ELF-1 (cell line): ENCODE results near the gene NNT.
A peak's percentile ranks its signal among the peaks of the same experiment; 100 is the strongest.
"Not testable (repeated sequence)": the region's sequence is repeated elsewhere in the genome, so short reads cannot be mapped to it uniquely, and the experiment has no call there.

Experiments
- DNase-seq: peaks from one replicate; pipeline ENCODE4 v3.0.0-alpha.2; 2016; ENCODE audit warnings: low read depth, low spot score

Gene NNT

GRCh38 chr5:43664501-43665040, 61.6 kb downstream of the NNT start:
- no peak for DNase-seq

GRCh38 chr5:43665749-43666148, 62.8 kb downstream of the NNT start:
- not testable (repeated sequence) for DNase-seq

DNA sequence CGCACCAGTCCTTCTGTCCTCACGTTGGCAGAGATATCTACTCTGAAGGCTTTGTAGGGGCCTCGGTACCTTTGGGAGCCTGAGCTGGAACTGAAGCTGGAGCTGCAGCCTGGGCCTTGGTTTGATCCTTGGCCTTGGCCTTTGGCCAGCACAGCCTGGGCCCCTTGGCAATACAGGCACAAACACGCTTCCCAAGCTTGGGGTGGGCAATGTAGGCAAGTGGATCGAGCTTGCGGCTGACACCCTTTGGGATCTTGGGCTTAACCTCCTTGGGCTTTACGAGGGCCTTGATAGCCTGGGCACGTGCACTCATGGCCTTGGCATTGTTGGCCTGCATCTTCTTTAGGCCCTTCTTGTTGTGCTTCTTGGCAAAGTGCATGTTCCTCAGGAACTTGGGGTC, 63.7 kb downstream of the NNT start:
- not testable (repeated sequence) for DNase-seq

GRCh38 chr5:43667379-43667778, 64.4 kb downstream of the NNT start:
- DNase-seq: not testable (repeated sequence)

DNA sequence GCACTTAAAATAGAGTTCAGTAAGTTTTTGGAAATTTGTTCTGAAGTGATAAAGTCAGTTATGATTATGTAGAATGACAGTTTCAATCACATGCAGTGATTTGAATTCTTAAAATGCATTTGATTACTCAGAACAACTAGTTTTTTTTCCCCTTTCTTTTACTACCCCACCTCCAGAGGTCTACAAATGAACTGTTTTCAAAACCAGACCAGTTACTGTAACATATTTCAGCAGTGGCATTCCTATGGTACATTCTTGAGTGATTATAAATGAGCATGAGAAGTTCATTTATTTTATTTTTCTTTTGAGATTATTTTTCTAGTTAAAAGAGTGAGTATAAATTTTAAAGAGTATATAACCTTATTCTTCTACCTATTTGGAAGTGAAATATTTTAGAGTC, 71.6 kb downstream of the NNT start:
- DNase-seq: no peak

DNA sequence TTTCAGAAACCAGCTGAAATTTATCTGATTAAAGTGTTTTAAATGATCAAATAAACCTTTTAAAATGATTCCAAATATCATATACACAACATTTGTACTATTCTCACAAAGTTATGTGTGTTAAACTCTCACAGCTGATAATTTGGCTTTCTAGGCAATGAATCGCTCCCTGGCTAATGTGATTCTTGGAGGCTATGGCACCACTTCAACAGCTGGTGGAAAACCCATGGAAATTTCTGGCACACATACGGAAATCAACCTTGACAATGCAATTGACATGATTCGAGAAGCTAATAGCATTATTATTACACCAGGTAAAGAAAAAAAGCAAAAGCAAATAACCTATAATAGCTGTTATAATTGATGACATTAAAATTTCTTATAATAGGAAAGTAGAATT, 72.4 kb downstream of the NNT start:
- DNase-seq: no peak

- no peak for DNase-seq
Measured at GRCh38 chr5:43676083-43676840, 73.3 kb downstream of the NNT start.

GRCh38 chr5:43677253-43677652, 74.3 kb downstream of the NNT start:
- DNase-seq: no peak

- no peak for DNase-seq
Measured at GRCh38 chr5:43679214-43679613, 76.2 kb downstream of the NNT start.

DNA sequence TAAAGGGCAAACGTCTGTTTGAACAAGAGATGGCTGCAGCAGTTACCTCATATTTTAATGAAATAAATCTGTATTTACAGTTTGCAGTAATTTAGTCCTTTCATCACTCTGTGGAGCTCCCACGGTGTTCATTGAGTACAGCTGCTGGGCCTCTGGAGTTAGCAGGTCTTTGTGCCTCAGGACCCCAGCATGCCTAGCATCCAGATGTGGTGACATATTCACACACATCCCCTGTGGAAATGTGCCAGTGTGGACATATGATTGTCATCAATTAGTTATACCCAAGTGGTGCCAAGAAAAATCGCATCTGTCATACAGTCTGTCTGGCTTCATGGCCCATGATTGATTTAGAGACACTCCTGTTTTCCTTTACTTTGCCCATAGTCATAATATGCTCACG, 77.3 kb downstream of the NNT start:
- DNase-seq: no peak

DNA sequence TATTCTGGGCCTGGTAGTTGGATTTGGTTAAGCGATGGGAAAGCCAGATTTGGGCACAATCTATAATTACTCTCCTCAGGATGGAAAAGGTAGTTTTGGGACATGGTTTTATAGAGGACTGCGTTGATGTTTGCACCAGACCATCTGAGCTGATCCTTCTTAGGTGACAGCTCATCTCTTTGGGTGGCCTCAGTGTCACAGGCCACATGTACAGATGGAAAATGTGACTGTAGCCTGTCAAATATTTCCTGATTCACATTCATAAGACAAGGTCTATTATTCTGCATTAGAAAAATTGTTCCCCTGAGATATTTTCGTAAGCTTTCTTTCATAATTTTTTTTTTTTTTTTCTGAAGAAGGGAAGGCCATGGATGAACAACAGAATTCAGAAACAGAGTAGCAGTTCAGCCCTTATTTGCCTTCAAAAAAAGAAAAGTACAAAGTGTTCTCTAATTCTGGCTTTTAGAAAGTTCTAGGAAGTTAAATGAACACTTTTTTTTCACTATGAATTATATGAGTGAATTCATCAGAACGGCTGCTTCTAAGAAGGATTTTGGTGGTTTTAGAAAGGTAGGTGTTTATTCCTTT, 81.0 kb downstream of the NNT start:
- no peak for DNase-seq

GRCh38 chr5:43685252-43685950, 82.4 kb downstream of the NNT start:
- no peak for DNase-seq

DNA sequence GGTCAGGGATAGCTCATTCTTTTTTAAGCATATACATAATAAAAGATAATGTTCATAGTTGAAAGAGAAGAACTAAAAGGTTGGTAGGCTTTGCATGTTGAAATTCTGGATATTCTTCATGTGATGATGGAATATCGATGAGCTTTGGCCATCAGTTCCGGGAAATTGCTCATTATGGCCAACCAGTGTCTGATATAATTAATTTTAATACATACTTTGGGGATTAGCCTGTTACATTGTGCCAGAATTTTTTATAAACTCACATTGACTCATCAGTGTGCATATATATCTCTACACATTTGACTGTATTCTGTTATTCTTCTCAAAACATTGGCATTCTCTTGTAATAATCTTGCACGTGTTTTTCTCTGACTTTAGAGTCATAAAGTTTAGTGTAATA, 84.3 kb downstream of the NNT start:
- DNase-seq: no peak

GRCh38 chr5:43691275-43691674, 88.3 kb downstream of the NNT start:
- DNase-seq: no peak

DNA sequence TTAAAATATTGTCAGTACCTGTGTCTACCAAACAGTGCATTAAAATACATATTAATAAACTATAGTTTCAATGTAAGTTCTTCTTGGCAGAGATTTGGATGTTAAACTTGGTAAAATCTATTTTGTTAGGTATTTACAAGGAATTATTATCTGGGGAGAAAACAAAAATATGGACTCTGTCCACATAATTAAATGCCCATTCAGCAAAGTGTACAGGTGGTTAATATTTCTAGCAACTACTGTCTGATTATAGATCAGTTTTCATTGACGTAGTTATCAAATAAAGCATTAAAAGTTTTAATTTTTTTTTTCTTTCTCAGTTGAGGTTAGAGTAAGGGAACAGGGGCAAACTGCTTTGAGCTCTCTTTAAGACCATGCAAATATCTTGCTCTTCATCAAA, 88.9 kb downstream of the NNT start:
- no peak for DNase-seq

DNA sequence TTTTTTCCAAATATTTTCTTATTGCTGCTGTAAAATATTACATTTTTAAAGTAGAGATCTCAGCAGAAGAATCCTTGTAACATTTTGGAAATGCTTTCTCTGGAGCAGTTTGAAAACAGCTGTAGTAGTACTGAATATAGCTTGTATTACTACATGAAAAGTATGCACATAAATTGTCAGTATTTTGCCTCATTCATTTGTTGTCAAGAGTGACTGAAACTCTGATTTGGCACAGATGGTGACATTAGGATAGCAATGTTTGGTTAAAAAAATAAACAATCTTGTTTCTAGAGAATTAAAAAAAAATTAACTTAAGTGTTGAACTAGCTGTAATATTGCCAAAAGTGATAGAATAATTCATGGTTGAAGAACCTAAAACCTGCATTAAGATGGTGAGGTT, 90.4 kb downstream of the NNT start:
- DNase-seq: no peak

GRCh38 chr5:43694027-43694426, 91.0 kb downstream of the NNT start:
- DNase-seq: no peak

GRCh38 chr5:43696444-43696843, 93.5 kb downstream of the NNT start:
- not testable (repeated sequence) for DNase-seq

DNA sequence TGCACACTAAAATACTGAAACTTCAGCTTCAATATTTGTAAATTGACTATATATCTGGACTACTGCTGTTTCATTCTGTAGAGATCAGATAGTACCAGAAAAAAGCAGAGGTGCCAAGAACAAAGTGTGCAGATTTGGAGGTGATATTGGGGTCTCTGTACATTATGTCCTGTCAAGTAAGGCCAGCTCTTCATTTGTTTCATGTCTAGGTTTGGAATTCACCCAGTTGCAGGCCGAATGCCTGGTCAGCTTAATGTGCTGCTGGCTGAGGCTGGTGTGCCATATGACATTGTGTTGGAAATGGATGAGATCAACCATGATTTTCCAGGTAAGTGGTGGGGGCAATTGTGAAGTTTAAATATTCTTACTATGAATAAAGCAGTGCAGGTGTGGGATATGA, 96.9 kb downstream of the NNT start:
- DNase-seq: no peak

- no peak for DNase-seq
Measured at GRCh38 chr5:43700601-43701000, 97.6 kb downstream of the NNT start.

DNA sequence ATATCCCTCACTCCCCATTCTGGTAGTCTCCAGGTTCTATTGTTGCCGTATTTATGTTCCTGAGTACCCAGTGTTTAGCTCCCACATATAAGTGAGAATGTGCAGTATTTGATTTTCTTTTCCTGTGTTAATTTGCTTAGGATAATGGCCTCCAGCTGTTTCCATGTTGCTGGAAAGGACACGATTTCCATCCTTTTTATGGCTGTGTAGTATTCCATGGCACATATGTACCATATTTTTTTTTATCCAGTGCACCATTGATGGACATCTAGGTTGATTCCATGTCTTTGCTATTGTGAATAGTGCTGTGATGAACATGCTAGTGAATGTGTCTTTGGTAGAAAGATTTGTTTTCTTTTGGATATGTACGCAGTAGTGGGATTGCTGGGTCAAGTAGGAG, 98.2 kb downstream of the NNT start:
- DNase-seq: no peak

DNA sequence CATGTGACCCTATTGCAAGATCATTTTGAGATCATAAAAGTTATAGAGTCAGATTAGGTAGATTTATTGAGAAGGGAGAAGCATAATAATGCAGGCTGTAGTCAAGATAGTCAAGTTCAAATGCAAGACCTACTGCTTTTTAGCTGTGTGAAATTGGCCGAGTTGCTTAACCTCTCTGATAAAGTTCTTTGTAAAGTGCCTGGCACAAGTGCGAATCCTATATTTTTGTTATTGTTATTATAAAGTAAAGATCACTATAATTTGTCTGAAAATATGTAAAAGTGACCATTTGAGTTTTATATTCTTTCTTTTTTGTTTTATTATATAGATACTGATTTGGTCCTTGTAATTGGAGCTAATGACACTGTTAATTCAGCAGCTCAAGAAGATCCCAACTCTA, 99.3 kb downstream of the NNT start:
- DNase-seq: no peak

- peak; percentile 22 for DNase-seq
Measured at GRCh38 chr5:43702815-43703214, 99.8 kb downstream of the NNT start.
